GM12892 (cell line): Measurements from ENCODE around the gene INHBC.
"Not testable (repeated sequence)": the region's sequence is repeated elsewhere in the genome, so short reads cannot be mapped to it uniquely, and the experiment has no call there.

Source experiments
- DNase-seq: peaks from one replicate; pipeline ENCODE4 v3.0.0; 2011; ENCODE audit not compliant: insufficient read length
- FAIRE-seq: peaks from 2 replicates; lab custom pipeline; 2011; peaks lifted over from hg19 to GRCh38; lab: Jason Lieb, UNC
- POLR2A ChIP-seq: IDR thresholded peaks from 2 replicates; pipeline ENCODE4 v1.6.1; 2011; ENCODE audit warnings: low read depth, low read length, control low read depth
- POLR2AphosphoS5 ChIP-seq: IDR thresholded peaks from 2 replicates; pipeline ENCODE4 v1.6.1; 2011; ENCODE audit warnings: low read depth, low read length, control low read depth
- TAF1 ChIP-seq: IDR thresholded peaks from 2 replicates; pipeline ENCODE4 v1.6.1; 2011; ENCODE audit warnings: low read depth, mild to moderate bottlenecking, control low read depth, low read length, borderline replicate concordance

The INHBC gene

DNA sequence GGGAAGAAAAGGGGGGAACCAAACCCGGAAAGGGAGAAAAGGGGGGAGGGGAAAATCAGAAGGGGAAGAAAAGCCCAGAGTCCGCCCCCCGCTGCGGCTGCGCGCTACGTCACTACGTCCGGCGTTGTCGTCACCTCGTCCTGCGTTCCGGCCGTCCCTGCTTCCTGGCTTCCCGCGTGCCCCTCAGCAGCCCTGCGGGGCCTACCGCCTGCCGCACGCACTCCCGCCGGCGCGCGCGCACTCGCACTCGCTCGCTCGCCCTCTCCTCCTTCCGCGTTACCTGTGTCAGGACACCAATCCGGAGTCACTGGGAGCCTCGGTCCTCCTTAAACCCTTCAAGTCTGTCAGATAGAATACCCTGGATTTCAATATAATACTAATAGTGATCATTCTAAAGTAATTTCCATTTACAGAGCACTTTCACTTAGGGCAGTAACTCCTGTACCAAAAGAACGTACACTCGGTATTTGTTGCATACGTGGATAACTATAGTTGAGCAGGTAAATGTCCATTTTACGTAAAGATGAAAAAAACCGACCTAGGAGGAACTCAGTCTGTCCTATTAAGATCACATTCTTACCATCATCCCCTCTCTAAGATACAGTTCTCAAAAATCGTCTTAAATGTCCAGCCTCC is 3.5 kb upstream of the INHBC start, which contains the start of gene R3HDM2:
Gene R3HDM2, minus strand, starts transcription at position 113 of the 636 bp plus-strand sequence. CDS start 120,615 bp downstream, outside the sequence.
- DNase-seq = peak; percentile 93
- TF ChIP-seq TAF1 = 0 out of 2 replicates have a peak, but pooled peaks have one; percentile 46
- peak; percentile 91 for TF ChIP-seq POLR2A
- peak; percentile 92 for TF ChIP-seq POLR2AphosphoS5
- FAIRE-seq = peak; percentile 99

DNA sequence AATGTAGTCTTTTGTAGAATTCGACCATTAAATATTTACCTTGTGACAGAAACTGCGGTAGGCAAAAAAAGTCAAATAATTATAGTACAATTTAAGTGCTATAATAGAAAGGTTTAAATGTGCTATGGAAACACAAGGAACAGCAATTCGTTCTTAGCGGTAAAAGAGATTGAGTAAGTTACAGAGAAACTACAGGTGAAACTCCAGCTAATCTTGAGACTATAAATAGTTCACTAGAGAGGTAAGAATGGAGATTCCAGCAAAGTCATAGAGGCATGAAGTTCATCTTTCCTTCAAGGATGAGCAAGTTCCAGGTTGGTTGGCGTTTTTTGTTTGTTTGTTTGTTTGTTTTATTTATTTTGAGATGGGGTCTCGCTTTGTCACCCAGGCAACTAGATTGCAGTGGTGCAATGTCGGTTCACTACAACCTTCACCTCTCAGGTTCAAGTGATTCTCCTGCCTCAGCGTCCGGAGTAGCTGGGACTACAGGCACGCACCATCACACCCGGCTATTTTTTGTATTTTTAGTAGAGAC is 2.9 kb upstream of the INHBC start:
- no peak for FAIRE-seq
- TF ChIP-seq POLR2A (no peak), TAF1 (no peak), POLR2AphosphoS5 (no peak)
- no peak for DNase-seq

DNA sequence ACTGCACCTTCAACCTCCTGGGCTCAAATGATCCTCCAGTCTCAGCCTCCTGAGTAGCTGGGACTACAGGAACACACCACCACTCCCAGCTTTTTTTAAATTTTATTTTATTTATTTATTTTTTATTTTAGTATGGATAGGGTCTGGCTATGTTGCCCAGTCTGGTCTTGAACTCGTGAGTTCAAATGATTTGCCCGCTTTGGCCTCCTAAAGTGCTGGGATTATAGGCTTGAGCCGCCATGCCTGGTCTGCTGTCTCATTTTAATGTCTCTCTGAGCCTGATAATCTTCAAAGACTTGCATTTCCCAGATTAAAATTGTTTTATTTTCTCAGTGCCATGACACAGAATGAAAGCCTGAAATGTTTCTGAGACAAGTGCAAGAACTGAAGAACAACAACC is 1.2 kb upstream of the INHBC start:
- FAIRE-seq (no peak), DNase-seq (no peak)
- TF ChIP-seq TAF1 (no peak), POLR2A (no peak), POLR2AphosphoS5 (no peak)

DNA sequence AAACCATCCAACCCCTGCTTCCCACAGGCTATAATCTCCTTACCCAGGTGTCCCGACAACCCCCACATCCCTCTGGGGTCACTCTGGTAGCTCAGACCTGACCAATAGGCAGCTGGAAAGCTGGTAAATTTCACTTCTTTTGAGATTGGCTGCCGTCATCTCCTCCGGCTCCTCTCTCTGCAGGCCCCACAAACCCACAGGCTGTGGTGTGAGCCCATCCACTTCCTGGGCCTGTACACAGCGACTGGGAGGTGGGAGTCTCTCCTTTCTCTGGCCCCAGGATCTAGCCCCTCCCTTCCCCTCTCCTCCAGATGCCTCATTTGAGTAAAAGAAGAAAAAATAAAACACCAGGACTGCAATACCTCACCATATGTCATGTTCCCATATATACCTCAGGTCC is 709 bp downstream of the INHBC start:
- FAIRE-seq (no peak), DNase-seq (no peak)
- TF ChIP-seq POLR2AphosphoS5 = no peak
- TF ChIP-seq TAF1 = no peak
- no peak for TF ChIP-seq POLR2A

- TF ChIP-seq POLR2AphosphoS5 (no peak), TAF1 (no peak), POLR2A (no peak)
- FAIRE-seq = no peak
- DNase-seq = no peak
Observed at GRCh38 chr12:57438400-57438799, 3.8 kb downstream of the INHBC start.

- TF ChIP-seq POLR2AphosphoS5 (no peak), POLR2A (no peak), TAF1 (no peak)
- no peak for DNase-seq
- FAIRE-seq = no peak
Observed at GRCh38 chr12:57439762-57440266, 5.2 kb downstream of the INHBC start.

DNA sequence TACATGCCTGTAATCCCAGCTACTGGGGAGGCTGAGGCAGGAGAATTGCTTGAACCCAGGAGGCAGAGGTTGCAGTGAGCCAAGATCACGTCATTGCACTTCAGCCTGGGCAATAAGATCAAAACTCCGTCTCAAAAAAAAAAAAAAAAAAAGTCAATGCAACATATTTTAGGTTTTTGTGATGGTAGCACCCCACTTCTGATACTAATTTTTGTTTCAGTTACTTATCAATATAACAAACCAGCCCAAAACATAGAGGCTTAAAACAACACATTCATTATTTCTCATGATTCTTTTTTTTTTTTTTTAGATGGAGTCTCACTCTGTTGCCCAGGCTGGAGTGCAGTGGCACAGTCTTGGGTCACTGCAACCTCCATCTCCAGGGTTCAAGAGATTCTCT is 6.8 kb downstream of the INHBC start:
- FAIRE-seq = not testable (repeated sequence)

DNA sequence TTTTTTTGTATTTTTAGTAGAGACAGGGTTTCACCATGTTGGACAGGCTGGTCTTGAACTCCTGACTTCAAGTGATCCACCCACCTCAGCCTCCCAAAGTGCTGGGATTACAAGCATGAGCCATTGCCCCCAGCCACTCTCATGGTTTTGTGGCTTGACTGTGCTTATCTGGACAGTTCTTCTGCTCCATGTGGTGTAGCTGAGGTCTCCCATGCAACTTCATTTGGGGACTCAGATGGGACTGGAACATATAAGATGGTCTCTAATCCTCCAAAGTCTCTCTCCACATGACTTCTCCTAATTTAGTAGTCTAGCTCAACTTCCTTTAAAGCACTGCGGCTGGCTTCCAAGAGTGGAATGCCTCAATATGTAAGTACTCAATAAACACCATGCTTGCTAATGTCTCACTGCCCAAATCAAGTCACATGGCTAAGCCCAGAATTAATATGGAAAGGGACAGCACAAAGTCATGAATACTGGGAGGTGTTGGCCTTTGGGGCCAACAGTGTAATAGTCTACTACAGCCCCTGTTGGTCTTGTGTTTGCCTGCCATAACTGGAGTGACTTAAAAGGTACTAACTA is 7.4 kb downstream of the INHBC start:
- no peak for FAIRE-seq
- no peak for DNase-seq
- no peak for TF ChIP-seq TAF1

More for the DNA sequence above, 6.8 kb downstream of the INHBC start:
- DNase-seq = not testable (repeated sequence)

DNA sequence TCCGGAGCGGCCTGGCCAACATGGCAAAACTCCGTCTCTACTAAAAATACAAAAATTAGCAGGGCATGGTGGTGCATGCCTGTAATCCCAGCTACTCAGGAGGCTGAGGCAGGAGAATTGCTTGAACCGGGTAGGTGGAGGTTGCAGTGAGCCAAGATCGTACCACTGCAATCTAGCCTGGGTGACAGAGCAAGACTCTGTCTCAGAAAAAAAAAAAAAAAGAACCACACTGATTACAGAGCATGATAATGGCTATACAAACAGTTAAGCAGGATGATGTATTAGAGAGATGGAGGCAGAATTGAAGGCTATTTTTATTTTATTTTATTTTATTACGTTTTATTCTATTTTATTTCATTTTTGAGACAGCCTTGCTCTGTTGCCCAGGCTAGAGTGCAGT is 9.8 kb downstream of the INHBC start:
- FAIRE-seq, DNase-seq: not testable (repeated sequence)

DNA sequence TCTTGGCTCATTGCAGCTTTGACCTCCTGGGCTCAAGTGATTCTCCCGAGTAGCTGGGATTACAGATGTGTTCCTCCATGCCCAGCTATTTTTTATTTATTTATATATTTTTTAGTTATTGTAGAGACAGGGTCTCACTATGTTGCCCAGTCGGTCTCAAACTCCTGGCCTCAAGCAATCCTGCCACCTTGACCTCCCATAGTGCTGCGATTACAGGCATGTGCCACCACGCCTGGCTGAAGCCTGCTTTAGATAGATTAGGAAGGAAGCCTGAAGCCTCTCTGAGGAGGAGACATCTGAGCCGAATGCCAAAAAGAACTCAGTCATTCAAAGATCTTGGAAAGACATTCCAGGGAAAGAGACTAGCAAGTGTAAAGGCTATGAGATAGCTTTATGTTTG is 10.2 kb downstream of the INHBC start:
- TF ChIP-seq POLR2A (no peak), TAF1 (no peak), POLR2AphosphoS5 (no peak)
- FAIRE-seq = no peak

DNA sequence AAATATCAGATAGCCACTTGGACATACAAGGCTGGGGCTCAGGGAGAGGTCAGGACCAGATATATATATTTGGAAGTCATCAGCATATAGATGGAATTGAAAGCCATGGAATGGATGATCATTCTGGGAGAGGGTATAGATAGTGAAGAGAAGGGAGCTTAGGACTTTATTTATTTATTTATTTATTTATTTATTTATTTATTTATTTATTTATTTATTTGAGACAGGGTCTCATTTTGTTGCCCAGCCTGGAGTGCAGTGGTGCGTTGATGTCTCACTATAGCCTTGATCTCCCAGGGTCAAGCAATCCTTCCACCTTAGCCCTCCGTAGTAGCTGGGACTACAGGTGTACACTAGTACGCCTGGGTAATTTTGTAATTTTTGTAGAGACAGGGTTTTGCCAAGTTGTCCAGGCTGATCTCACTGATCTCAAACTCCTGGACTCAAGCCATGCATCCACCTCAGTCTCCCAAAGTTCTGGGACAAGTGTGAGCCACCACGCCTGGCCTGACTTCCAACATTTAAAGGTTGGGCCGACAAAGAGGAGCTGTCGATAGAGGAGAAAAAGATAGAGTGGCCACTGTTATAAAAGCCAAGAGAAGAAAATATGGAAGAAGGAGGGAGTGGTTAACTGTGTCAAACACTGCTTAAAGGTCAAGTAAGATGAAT is 11.8 kb downstream of the INHBC start:
- FAIRE-seq = no peak
- TF ChIP-seq POLR2A = no peak
- no peak for TF ChIP-seq TAF1
- TF ChIP-seq POLR2AphosphoS5 = no peak

More for the DNA sequence above, 10.2 kb downstream of the INHBC start:
- no peak for DNase-seq

DNA sequence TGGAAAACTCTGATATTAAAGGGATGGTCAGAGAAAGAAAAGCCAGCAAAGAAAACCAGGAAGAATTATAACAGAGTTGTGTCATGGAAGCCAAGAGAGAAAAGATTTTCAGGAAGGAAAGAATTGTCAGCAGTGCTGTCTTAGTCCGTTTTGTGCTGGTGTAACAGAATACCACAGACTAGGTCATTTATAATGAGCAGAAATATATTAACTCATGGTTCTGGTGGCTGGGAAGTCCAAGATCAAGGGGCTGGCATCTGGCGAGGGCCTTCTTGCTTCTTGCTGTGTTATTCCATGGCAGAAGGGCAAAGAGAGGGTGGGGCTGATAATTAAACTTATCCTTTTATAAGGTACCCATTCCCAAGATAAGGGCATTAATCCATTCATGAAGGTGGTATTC is 14.1 kb downstream of the INHBC start:
- DNase-seq (no peak), FAIRE-seq (no peak)
- TF ChIP-seq POLR2AphosphoS5 = no peak
- TF ChIP-seq TAF1 = no peak
- no peak for TF ChIP-seq POLR2A

More for the DNA sequence above, 11.8 kb downstream of the INHBC start:
- no peak for DNase-seq
